ENCODE measurements around the gene RIMBP2.

- TF ChIP-seq, protein P1, sequence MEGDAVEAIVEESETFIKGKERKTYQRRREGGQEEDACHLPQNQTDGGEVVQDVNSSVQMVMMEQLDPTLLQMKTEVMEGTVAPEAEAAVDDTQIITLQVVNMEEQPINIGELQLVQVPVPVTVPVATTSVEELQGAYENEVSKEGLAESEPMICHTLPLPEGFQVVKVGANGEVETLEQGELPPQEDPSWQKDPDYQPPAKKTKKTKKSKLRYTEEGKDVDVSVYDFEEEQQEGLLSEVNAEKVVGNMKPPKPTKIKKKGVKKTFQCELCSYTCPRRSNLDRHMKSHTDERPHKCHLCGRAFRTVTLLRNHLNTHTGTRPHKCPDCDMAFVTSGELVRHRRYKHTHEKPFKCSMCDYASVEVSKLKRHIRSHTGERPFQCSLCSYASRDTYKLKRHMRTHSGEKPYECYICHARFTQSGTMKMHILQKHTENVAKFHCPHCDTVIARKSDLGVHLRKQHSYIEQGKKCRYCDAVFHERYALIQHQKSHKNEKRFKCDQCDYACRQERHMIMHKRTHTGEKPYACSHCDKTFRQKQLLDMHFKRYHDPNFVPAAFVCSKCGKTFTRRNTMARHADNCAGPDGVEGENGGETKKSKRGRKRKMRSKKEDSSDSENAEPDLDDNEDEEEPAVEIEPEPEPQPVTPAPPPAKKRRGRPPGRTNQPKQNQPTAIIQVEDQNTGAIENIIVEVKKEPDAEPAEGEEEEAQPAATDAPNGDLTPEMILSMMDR (IDR thresholded peaks at IDR 0.05), result no peak
- TF ChIP-seq POLR2A (IDR thresholded peaks at IDR 0.05), result no peak
These were observed 294.2 kb downstream of the RIMBP2 start for GRCh38 chr12:130421896-130422295.
